GM23338 (cell line): Measurements from ENCODE around the gene ICAM3. TPM values are rescaled to one million over a fixed set of nuclear protein-coding genes. Genes with fewer than 3 reads are reported as not detected.

Source experiments
- ATAC-seq: fragments of 200-7000 bp; cut with Tn5 transposase; 3 replicates; pipeline ENCODE4 v1.9.1; 2020
- DNase-seq: peaks from one replicate; pipeline ENCODE4 v3.0.0-alpha.2; 2015; ENCODE audit warnings: low spot score
- H2AFZ ChIP-seq: fragments of 200-600 bp; sonication (generic); 2 replicates; pipeline ENCODE4 v1.8.0; 2016; ENCODE audit warnings: antibody characterized with exemption, mild to moderate bottlenecking, moderate library complexity
- H3F3A ChIP-seq: fragments of 200-600 bp; sonication (generic); replicated peaks from 2 replicates; pipeline ENCODE4 v1.8.0; 2017; ENCODE audit warnings: antibody characterized with exemption, mixed run types, low read depth
- H3K27ac ChIP-seq: fragments of 200-600 bp; sonication (generic); 2 replicates; pipeline ENCODE4 v1.6.1; 2016; ENCODE audit warnings: low read depth
- H3K27me3 ChIP-seq: fragments of 200-600 bp; sonication (generic); 2 replicates; pipeline ENCODE4 v1.8.0; 2016; ENCODE audit warnings: mild to moderate bottlenecking, mixed run types, moderate library complexity; ENCODE audit not compliant: insufficient read depth
- H3K36me3 ChIP-seq: fragments of 200-600 bp; sonication (generic); 2 replicates; pipeline ENCODE4 v1.8.0; 2016; ENCODE audit warnings: mild to moderate bottlenecking; ENCODE audit not compliant: insufficient read depth
- H3K4me1 ChIP-seq: fragments of 200-600 bp; sonication (generic); 2 replicates; pipeline ENCODE4 v1.8.0; 2016; ENCODE audit warnings: mild to moderate bottlenecking, moderate library complexity; ENCODE audit not compliant: insufficient read depth
- H3K4me2 ChIP-seq: fragments of 200-600 bp; sonication (generic); 2 replicates; pipeline ENCODE4 v1.7.1; 2017; ENCODE audit warnings: mixed run types
- H3K4me3 ChIP-seq: fragments of 200-600 bp; sonication (generic); 2 replicates; pipeline ENCODE4 v1.6.1; 2016; ENCODE audit warnings: mixed run types
- H3K79me2 ChIP-seq: fragments of 200-600 bp; sonication (generic); replicated peaks from 2 replicates; pipeline ENCODE4 v1.8.0; 2017; ENCODE audit warnings: mild to moderate bottlenecking; ENCODE audit not compliant: insufficient read depth
- H3K9me2 ChIP-seq: fragments of 200-600 bp; sonication (generic); 2 replicates; pipeline ENCODE4 v1.8.0; 2017; ENCODE audit not compliant: insufficient read depth
- H4K20me1 ChIP-seq: fragments of 200-600 bp; sonication (generic); replicated peaks from 2 replicates; pipeline ENCODE4 v1.8.0; 2017; ENCODE audit warnings: mild to moderate bottlenecking; ENCODE audit not compliant: insufficient read depth
- H3K27ac Mint-ChIP-seq: 2 replicates; pipeline ENCODE4 v1.8.0; 2020; ENCODE audit warnings: inconsistent platforms, mild to moderate bottlenecking, moderate library complexity, mixed read lengths
- H3K27me3 Mint-ChIP-seq: 3 replicates; pipeline ENCODE4 v1.8.0; 2022; ENCODE audit warnings: low read depth, mild to moderate bottlenecking, moderate library complexity, mixed read lengths, inconsistent platforms; ENCODE audit not compliant: insufficient read depth, poor library complexity
- H3K36me3 Mint-ChIP-seq: 3 replicates; pipeline ENCODE4 v1.8.0; 2021; ENCODE audit warnings: low read depth, mild to moderate bottlenecking, inconsistent platforms, moderate library complexity, mixed read lengths
- H3K4me1 Mint-ChIP-seq: 3 replicates; pipeline ENCODE4 v1.8.0; 2020; ENCODE audit warnings: mild to moderate bottlenecking, inconsistent platforms, mixed read lengths
- H3K4me3 Mint-ChIP-seq: 3 replicates; pipeline ENCODE4 v1.8.0; 2021; ENCODE audit warnings: moderate library complexity, mild to moderate bottlenecking, inconsistent platforms, mixed read lengths
- H3K9me3 Mint-ChIP-seq: 3 replicates; pipeline ENCODE4 v1.8.0; 2020; ENCODE audit warnings: moderate library complexity, mild to moderate bottlenecking, inconsistent platforms, mixed read lengths
- ETS1 ChIP-seq: IDR thresholded peaks from 2 replicates; pipeline ENCODE4 v1.6.1; 2016; ENCODE audit warnings: antibody characterized with exemption
- EZH2phosphoT487 ChIP-seq: fragments of 200-600 bp; sonication (generic); IDR thresholded peaks from one replicate; pipeline ENCODE4 v1.8.1; 2018; ENCODE audit warnings: antibody characterized with exemption; ENCODE audit not compliant: unreplicated experiment
- JUNB ChIP-seq: IDR thresholded peaks from one replicate; pipeline ENCODE4 v1.6.1; 2016; ENCODE audit warnings: antibody characterized with exemption; ENCODE audit not compliant: unreplicated experiment
- NANOG ChIP-seq: IDR thresholded peaks from 2 replicates; pipeline ENCODE4 v1.6.1; 2016; ENCODE audit warnings: antibody characterized with exemption, borderline replicate concordance
- POLR2AphosphoS5 ChIP-seq: IDR thresholded peaks from 2 replicates; pipeline ENCODE4 v1.6.1; 2016; ENCODE audit warnings: antibody characterized with exemption, low read depth
- REST ChIP-seq: IDR thresholded peaks from one replicate; pipeline ENCODE4 v1.6.1; 2018; ENCODE audit warnings: antibody characterized with exemption; ENCODE audit not compliant: unreplicated experiment
- STAT1 ChIP-seq: IDR thresholded peaks from one replicate; pipeline ENCODE4 v1.6.1; 2016; ENCODE audit warnings: antibody characterized with exemption; ENCODE audit not compliant: unreplicated experiment
- ZNF114 ChIP-seq: fragments of 250-450 bp; sonication (Bioruptor Pico); IDR thresholded peaks from 2 replicates; pipeline ENCODE4 v1.5.0; 2020; ENCODE audit warnings: mild to moderate bottlenecking, moderate library complexity
- ZNF462 ChIP-seq: fragments of 250-450 bp; sonication (Bioruptor Pico); IDR thresholded peaks from 2 replicates; pipeline ENCODE4 v1.5.0; 2020; ENCODE audit warnings: mild to moderate bottlenecking, moderate library complexity
- polyA plus RNA-seq: library from polyadenylated mRNA; unstranded; fragments of >200 nt; fragmentation: Nextera tagmentation; extraction: Ambion mirVana; gene quantifications from 2 replicates; pipeline ENCODE4 v1.2.1, GENCODE V29; 2016
- total RNA-seq: library from RNA; depleted of rRNA; stranded (reverse); fragments of >200 nt; shearing (Covaris generic); gene quantifications from 2 replicates; pipeline ENCODE4 v1.2.3, GENCODE V29; 2014

Gene ICAM3
- total and polyA plus RNA-seq, 2 experiments from 2014 or later = 9.6 to 14.7 TPM

GRCh38 chr19:10363789-10364281 is 24.4 kb upstream of the ICAM3 start (continued):
- no peak for TF ChIP-seq ETS1
- no peak for TF ChIP-seq REST
- no peak for TF ChIP-seq EZH2phosphoT487
- TF ChIP-seq NANOG = no peak
- no peak for TF ChIP-seq STAT1

GRCh38 chr19:10362259-10362658 is 22.8 kb upstream of the ICAM3 start:
- Mint-ChIP-seq H3K27ac (no peak overlapping the region), H3K9me3 (no peaks in the 10 kb centered on the region; the same call in 2 of the 3 replicates), H3K27me3 (peaks cover 2% of the 10 kb centered on the region), H3K36me3 (peaks cover 21% of the 10 kb centered on the region), H3K4me3 (no peak overlapping the region), H3K4me1 (no peaks in the 10 kb centered on the region)
- no peaks in the 10 kb centered on the region for H3K27me3 ChIP-seq
- no peaks in the 10 kb centered on the region for H3K79me2 ChIP-seq
- no peaks in the 10 kb centered on the region for H3K9me2 ChIP-seq
- DNase-seq (no peak), ATAC-seq (no peak)
- H3K27ac ChIP-seq = no peak overlapping the region
- no peak overlapping the region for H3K4me3 ChIP-seq
- no peak overlapping the region for H3K4me2 ChIP-seq
- H4K20me1 ChIP-seq = 0 out of 2 replicates have a peak, but pooled peaks cover 3% of the 10 kb centered on the region
- H2AFZ ChIP-seq = no peak overlapping the region
- no peaks in the 10 kb centered on the region for H3K4me1 ChIP-seq
- no peaks in the 10 kb centered on the region for H3F3A ChIP-seq
- no peaks in the 10 kb centered on the region; the same call in 1 of the 2 replicates for H3K36me3 ChIP-seq
- TF ChIP-seq POLR2AphosphoS5 (no peak), ETS1 (no peak), JUNB (no peak), REST (no peak), ZNF462 (no peak), ZNF114 (CRISPR knock-in tag) (no peak)
